GM12875 (cell line): Measurements from ENCODE around the gene CCDC3.
"Not testable (repeated sequence)": the region's sequence is repeated elsewhere in the genome, so short reads cannot be mapped to it uniquely, and the experiment has no call there.

Experiments
- H3K4me3 ChIP-seq: one replicate; pipeline ENCODE4 v1.5.1; 2011; ENCODE audit warnings: low read depth, low read length, control low read depth
- TF ChIP-seq, protein P1 (sequence below): IDR thresholded peaks from 2 replicates; pipeline ENCODE4 v1.5.1; 2011; ENCODE audit warnings: low read depth, mild to moderate bottlenecking, control low read depth, inconsistent platforms, low read length, moderate library complexity, borderline replicate concordance; ENCODE audit not compliant: insufficient read depth

The CCDC3 gene

DNA sequence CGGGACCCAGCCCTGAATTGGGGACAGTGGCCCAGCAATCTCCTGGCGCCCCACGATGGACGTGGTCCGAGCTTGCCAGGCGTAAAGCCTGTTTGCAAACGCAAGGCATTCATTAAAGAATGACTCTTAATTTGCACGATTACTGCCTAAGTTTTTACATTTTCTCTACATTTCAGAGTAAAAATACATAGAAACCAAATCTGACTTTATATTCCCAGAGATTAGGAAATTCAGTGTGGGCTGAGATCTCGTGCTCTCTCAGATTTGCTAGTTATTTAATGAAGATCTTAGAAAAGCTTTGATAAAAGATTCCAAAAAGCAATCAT, 337 bp upstream of the CCDC3 start:
- TF ChIP-seq, protein P1, sequence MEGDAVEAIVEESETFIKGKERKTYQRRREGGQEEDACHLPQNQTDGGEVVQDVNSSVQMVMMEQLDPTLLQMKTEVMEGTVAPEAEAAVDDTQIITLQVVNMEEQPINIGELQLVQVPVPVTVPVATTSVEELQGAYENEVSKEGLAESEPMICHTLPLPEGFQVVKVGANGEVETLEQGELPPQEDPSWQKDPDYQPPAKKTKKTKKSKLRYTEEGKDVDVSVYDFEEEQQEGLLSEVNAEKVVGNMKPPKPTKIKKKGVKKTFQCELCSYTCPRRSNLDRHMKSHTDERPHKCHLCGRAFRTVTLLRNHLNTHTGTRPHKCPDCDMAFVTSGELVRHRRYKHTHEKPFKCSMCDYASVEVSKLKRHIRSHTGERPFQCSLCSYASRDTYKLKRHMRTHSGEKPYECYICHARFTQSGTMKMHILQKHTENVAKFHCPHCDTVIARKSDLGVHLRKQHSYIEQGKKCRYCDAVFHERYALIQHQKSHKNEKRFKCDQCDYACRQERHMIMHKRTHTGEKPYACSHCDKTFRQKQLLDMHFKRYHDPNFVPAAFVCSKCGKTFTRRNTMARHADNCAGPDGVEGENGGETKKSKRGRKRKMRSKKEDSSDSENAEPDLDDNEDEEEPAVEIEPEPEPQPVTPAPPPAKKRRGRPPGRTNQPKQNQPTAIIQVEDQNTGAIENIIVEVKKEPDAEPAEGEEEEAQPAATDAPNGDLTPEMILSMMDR: no peak
- H3K4me3 ChIP-seq: no peak overlapping the region

DNA sequence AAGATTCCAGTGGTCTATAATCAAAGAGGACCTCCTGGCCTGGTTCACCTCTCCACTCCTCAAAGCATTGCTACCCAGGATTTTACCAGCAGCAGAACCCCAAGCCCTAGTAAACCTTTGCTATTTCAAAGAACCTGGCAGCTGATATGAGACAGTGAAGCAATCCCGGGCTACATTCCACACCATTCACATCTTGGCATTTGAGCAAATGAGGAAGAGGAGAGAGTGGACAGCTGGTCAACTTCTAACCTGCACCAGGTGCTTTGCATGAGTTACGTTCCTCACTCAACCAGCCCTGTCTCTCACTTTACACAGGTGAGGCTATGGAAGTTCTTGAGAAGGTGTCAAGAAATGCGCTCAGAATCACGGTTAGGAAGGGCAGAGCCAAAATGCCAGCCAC, 1.1 kb downstream of the CCDC3 start:
- no peak overlapping the region for H3K4me3 ChIP-seq
- TF ChIP-seq, protein P1: no peak

DNA sequence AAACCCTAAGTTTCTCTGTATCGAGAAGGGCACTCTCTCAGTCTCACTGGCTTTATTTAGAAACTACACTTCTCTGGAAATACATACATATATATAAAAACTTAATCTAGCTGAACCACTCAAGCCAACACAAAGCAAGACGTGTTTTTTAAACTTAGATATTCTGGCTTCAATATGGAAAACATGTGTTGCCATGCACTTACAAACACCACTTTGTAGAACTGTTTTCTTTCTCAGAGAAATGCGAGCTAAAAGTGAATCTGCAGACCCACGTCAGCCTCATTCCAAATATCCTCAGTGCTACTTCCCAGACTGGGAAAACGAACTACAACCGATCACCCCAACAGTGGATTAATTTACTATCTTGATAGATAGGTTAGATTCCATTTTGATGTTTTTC, 1.7 kb downstream of the CCDC3 start:
- no peak overlapping the region for H3K4me3 ChIP-seq
- TF ChIP-seq, protein P1: no peak

DNA sequence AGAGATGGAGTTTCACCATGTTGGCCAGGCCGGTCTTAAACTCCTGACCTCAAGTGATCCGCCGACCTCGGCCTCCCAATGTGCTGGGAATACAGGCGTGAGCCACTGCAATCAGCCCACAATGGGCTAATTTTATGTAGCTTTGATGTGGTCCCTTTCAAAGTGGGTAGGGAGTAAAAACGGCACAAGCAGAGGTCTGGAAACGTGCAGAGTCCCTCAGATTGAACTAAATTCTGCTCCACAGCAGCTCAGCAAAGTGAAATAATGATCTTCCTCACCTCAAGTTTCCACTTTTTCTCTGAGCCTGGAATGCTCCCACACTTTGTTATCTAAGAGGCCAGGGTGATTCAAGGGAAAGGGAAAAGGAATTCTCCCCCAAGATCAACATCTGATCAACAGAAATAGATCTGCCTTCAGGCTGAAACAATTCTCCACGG, 6.1 kb downstream of the CCDC3 start:
- no peak overlapping the region for H3K4me3 ChIP-seq
- TF ChIP-seq, protein P1: no peak

DNA sequence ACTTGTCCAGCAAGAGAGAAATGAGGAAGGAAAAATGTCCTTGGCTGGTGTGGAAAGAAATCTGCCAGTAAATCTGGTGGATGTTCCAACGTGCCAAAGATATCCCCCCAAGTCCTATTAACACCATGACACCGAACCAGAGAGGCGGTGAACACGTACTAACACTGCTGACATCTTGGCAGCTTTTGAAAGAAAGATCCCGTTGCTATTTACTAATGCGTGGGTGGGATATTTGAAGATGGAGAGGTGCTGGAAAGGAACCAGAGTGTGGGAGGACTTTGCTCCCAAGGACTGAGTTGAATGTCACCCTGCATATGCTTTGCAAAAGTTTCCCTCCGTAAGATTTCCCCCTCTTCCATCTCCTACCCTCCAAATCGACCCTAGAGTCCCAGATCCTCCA, 7.9 kb downstream of the CCDC3 start:
- TF ChIP-seq, protein P1: no peak
- no peak overlapping the region for H3K4me3 ChIP-seq

DNA sequence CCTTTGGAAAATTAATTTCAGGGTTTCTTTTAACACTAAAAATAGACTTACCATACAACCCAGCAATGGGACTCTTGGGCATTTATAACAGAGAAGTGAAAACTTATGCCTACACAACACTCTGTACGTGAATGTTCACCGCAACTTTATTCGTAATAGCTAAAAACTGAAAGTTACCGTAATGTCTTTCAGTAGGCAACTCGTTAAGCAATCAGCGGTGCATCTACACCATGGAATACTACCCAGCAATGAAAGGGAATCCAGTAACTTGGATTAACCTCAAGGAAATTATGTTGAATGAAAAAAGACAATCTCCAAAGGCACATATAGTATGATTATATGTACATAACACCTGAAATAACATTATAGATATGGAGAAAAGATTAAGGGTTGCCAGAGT, 16.2 kb downstream of the CCDC3 start:
- no peak overlapping the region for H3K4me3 ChIP-seq
- TF ChIP-seq, protein P1: no peak

DNA sequence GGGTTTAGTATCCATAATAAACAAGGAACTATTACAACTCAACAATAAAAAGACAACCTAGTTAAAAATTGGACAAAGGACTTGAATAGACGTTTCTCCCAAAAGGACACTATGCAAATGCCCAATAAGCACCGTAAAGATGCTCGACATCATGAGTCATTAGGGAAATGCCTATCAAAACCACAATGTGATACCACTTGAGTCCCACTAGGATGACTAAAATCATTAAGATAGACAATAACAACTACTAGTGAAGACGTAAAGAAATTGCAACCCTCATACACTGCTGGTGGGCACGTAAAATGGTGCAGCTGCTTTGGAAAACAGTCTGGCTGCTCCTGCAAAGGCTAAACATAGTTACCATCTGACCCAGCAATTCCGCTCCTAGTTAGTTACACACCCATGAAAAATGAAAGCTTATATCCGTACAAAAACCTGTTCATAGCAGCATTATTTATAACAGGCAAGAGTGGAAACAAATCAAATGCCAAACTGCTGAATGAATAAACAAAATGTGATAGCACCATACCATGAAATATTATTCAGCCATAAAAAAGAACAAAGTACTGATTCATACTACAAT, 17.3 kb downstream of the CCDC3 start:
- TF ChIP-seq, protein P1: no peak

DNA sequence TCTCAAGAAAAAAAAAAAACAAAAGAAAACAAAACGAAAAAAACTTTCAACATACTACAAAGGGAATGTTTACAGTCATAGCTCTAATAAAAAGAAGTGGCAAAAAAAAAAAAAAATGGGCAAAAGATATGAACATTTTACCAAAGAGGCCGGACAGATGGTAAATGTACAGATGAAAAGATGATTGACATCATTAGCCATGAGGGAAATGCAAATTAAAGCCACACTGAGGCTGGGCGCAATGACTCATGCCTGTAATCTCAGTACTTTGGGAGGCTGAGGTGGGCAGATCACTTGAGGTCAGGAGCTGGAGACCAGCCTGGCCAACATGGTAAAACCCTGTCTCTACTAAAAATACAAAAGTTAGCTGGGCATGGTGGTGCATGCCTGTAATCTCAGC, 17.9 kb downstream of the CCDC3 start:
- not testable (repeated sequence) for H3K4me3 ChIP-seq

More for the DNA sequence above, 17.3 kb downstream of the CCDC3 start:
- H3K4me3 ChIP-seq: no peak overlapping the region
